ENCODE data around the gene PCBP3. TPM values are rescaled to one million over a fixed set of nuclear protein-coding genes. Genes with fewer than 3 reads are reported as not detected.

Gene PCBP3
- total RNA-seq, 1 experiment from 2014 or later: not detected

DNA sequence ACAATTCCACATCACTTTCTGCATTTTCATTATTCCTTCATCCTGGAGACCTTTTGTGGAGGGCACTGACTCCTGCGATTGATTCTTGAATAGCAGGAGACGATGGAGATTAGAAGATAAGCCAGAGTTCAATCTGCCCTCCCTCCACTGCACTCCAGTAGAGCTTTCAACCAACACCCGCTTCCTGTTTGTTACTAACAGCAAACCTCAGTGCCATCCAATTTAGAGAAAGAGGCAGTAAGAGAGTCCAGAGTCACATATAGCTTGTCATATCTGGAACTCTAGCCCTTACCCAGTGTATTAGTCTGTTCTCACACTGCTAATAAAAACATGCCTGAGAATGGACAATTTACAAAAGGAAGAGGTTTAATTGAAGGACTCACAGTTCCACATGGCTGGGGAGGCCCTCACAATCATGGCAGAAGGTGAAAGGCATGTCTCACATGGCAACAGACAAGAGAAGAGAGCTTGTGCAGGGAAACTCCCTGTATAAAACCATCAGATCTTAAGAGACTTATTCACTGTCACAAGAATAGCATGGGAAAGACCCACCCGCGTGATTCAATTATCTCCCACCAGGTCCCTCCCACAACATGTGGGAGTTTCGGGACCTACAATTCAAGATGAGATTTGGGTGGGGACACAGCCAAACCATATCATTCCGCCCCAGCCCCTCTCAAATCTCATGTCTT lies 55.9 kb downstream of the PCBP3 start:
- BruUV-seq (replicated peaks): no TSS peak
- intact Hi-C loops (cut with micrococcal nuclease; ENCODE audit: unreplicated experiment): no loop called here
- Histone ChIP-seq H2AFZ (no peak overlapping the region), H3K4me3 (no peak overlapping the region), H3K4me1 (replicated peaks; ENCODE audit: insufficient read depth) (no peaks in the 10 kb centered on the region), H3K4me2 (no peak overlapping the region), H3K27me3 (ENCODE audit: insufficient read depth, low read depth) (peaks cover 62% of the 10 kb centered on the region), H3K27ac (no peak overlapping the region), H3K9me2 (ENCODE audit: insufficient read depth) (no peaks in the 10 kb centered on the region), H3F3A (ENCODE audit: insufficient read depth, low read depth) (no peaks in the 10 kb centered on the region), H3K36me3 (ENCODE audit: low read depth) (no peaks in the 10 kb centered on the region), H3K9me3 (ENCODE audit: insufficient read depth, low read depth) (no peaks in the 10 kb centered on the region), H4K20me1 (ENCODE audit: insufficient read depth) (no peaks in the 10 kb centered on the region), H3K79me2 (ENCODE audit: low read depth) (no peaks in the 10 kb centered on the region)
- no peak for DNase-seq
- POLR2A ChIA-PET (ENCODE audit: unreplicated experiment): no interaction called here
- CTCF ChIA-PET: no interaction called here
- no peak for TF ChIP-seq EZH2 (IDR thresholded peaks at IDR 0.05; ENCODE audit: low read depth)
- TF ChIP-seq, protein P1, sequence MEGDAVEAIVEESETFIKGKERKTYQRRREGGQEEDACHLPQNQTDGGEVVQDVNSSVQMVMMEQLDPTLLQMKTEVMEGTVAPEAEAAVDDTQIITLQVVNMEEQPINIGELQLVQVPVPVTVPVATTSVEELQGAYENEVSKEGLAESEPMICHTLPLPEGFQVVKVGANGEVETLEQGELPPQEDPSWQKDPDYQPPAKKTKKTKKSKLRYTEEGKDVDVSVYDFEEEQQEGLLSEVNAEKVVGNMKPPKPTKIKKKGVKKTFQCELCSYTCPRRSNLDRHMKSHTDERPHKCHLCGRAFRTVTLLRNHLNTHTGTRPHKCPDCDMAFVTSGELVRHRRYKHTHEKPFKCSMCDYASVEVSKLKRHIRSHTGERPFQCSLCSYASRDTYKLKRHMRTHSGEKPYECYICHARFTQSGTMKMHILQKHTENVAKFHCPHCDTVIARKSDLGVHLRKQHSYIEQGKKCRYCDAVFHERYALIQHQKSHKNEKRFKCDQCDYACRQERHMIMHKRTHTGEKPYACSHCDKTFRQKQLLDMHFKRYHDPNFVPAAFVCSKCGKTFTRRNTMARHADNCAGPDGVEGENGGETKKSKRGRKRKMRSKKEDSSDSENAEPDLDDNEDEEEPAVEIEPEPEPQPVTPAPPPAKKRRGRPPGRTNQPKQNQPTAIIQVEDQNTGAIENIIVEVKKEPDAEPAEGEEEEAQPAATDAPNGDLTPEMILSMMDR (conservative IDR thresholded peaks at IDR 0.05): no peak

DNA sequence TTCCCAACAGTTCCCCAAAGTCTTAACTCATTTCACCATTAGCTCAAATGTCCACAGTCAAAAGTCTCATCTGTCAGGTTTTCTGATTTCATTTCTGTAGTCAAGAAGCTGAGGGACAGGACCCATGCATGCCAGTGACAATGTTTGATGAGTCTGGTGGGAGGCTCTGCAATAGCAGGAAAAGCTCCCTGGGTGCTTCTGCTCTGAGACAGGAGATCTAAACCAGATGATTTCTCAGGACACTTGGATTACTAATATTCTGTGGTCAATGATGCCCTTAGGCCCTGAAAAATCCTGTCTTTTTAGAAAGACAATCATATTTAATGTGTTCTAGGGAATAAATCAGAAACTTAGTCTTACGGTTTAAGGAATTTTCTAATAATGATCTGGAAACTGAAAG lies 56.4 kb downstream of the PCBP3 start:
- TF ChIP-seq EZH2 (IDR thresholded peaks at IDR 0.05; ENCODE audit: low read depth): no peak
- TF ChIP-seq, protein P1 (conservative IDR thresholded peaks at IDR 0.05): no peak
- intact Hi-C loops (cut with micrococcal nuclease; ENCODE audit: unreplicated experiment): no loop called here

DNA sequence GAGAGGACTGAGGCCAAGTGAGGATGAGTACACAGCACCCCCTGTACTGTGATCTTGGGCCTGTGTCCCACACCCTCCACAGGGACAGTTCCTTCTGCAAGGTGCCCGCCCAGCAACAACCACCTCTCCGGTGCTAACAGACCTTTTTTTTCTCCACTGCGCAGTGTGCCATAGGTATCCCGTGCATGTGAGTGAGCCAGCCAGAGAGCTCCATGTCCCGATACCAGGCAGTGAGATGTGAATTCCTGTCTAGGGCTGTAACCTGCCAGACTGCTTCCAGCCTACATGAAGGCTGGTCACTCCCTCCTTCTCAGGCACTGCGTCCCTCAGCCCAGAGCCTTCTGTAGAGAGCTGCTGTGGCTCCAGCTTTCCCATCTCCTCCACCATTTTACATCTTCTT lies 56.9 kb downstream of the PCBP3 start:
- no TSS peak for BruUV-seq (replicated peaks)
- POLR2A ChIA-PET (ENCODE audit: unreplicated experiment): no interaction called here

More for the DNA sequence above, 56.4 kb downstream of the PCBP3 start:
- POLR2A ChIA-PET (ENCODE audit: unreplicated experiment): no interaction called here
- Histone ChIP-seq H3K4me1 (replicated peaks; ENCODE audit: insufficient read depth) (no peaks in the 10 kb centered on the region), H3K27ac (no peak overlapping the region), H3K36me3 (ENCODE audit: low read depth) (no peaks in the 10 kb centered on the region), H4K20me1 (ENCODE audit: insufficient read depth) (no peaks in the 10 kb centered on the region), H3F3A (ENCODE audit: insufficient read depth, low read depth) (no peaks in the 10 kb centered on the region), H3K4me3 (no peak overlapping the region), H3K9me3 (ENCODE audit: insufficient read depth, low read depth) (no peaks in the 10 kb centered on the region), H3K4me2 (no peak overlapping the region), H3K27me3 (ENCODE audit: insufficient read depth, low read depth) (peaks cover 67% of the 10 kb centered on the region), H3K9me2 (ENCODE audit: insufficient read depth) (no peaks in the 10 kb centered on the region), H3K79me2 (ENCODE audit: low read depth) (no peaks in the 10 kb centered on the region), H2AFZ (no peak overlapping the region)
- CTCF ChIA-PET: no interaction called here
- no peak for DNase-seq
- BruUV-seq (replicated peaks): no TSS peak

More for the DNA sequence above, 56.9 kb downstream of the PCBP3 start:
- Histone ChIP-seq H3K9me2 (ENCODE audit: insufficient read depth) (no peaks in the 10 kb centered on the region), H3K4me2 (no peak overlapping the region), H3K27ac (no peak overlapping the region), H3K36me3 (ENCODE audit: low read depth) (no peaks in the 10 kb centered on the region), H3K79me2 (ENCODE audit: low read depth) (no peaks in the 10 kb centered on the region), H2AFZ (no peak overlapping the region), H3K4me3 (no peak overlapping the region), H3K27me3 (ENCODE audit: insufficient read depth, low read depth) (peaks cover 72% of the 10 kb centered on the region), H3K9me3 (ENCODE audit: insufficient read depth, low read depth) (no peaks in the 10 kb centered on the region), H4K20me1 (ENCODE audit: insufficient read depth) (no peaks in the 10 kb centered on the region), H3F3A (ENCODE audit: insufficient read depth, low read depth) (no peaks in the 10 kb centered on the region), H3K4me1 (replicated peaks; ENCODE audit: insufficient read depth) (no peaks in the 10 kb centered on the region)
- TF ChIP-seq, protein P1 (conservative IDR thresholded peaks at IDR 0.05): no peak
- no peak for TF ChIP-seq EZH2 (IDR thresholded peaks at IDR 0.05; ENCODE audit: low read depth)
- CTCF ChIA-PET: no interaction called here
- no peak for DNase-seq
- intact Hi-C loops (cut with micrococcal nuclease; ENCODE audit: unreplicated experiment): no loop called here
